Measurements from ENCODE around the gene SERPINA12. TPM values are rescaled to one million over a fixed set of nuclear protein-coding genes. Genes with fewer than 3 reads are reported as not detected.
A peak's percentile ranks its signal among the peaks of the same experiment; 100 is the strongest.

Gene SERPINA12
- total and polyA plus RNA-seq, 4 donors = 0.28 TPM; not detected in 3

GRCh38 chr14:94448071-94448808 lies 61.0 kb downstream of the SERPINA12 start:
- WGBS = 60% methylated on average over 14 of the region's 14 CpGs

GRCh38 chr14:94447206-94447605 lies 62.1 kb downstream of the SERPINA12 start:
- no peak for DNase-seq (ENCODE audit: low spot score)
- 59% methylated on average over 3 of the region's 3 CpGs for WGBS
- Histone ChIP-seq H3K9me3 (ENCODE audit: control insufficient read depth in 4 of 4, low read length in 3 of 4) (no peaks in the 10 kb centered on the region), H3K27me3 (ENCODE audit: control insufficient read depth in 4 of 4, insufficient read depth in 4 of 4, low read length in 3 of 4) (no peaks in the 10 kb centered on the region), H3K36me3 (ENCODE audit: control insufficient read depth in 4 of 4, insufficient read depth in 3 of 4, low read depth in 1 of 4, low read length in 3 of 4) (peaks cover 0 to 29% (median 13%) of the 10 kb centered on the region in 4 donors), H3K27ac (ENCODE audit: low read depth in 1 of 2, low read length in 2 of 2) (no peak overlapping the region), H3K4me1 (ENCODE audit: control insufficient read depth in 4 of 4, insufficient read depth in 4 of 4, low read length in 3 of 4) (peaks cover 4 to 49% (median 34%) of the 10 kb centered on the region in 4 donors), H3K9ac (ENCODE audit: low read depth in 1 of 2, low read length in 2 of 2) (no peak overlapping the region), H3K4me3 (ENCODE audit: low read depth in 1 of 3, low read length in 3 of 3) (no peak overlapping the region)
- no peak for TF ChIP-seq REST (IDR thresholded peaks at IDR 0.05)
- TF ChIP-seq HNF4A (conservative IDR thresholded peaks at IDR 0.05) = no peak
- no peak for TF ChIP-seq EGR1 (IDR thresholded peaks at IDR 0.05; ENCODE audit: low read depth in 2 of 2)
- TF ChIP-seq YY1 (IDR thresholded peaks at IDR 0.05) = no peak
- no peak for TF ChIP-seq FOXA2 (IDR thresholded peaks at IDR 0.05)
- no peak for TF ChIP-seq RAD21 (IDR thresholded peaks at IDR 0.05)
- no peak for TF ChIP-seq HNF4G (IDR thresholded peaks at IDR 0.05)
- no peak for TF ChIP-seq ZBTB33 (IDR thresholded peaks at IDR 0.05)
- no peak for TF ChIP-seq CTCF (IDR thresholded peaks at IDR 0.05; ENCODE audit: low read depth, low read length, missing input control)
- no peak for TF ChIP-seq JUND (IDR thresholded peaks at IDR 0.05)
- no peak for TF ChIP-seq TAF1 (conservative IDR thresholded peaks at IDR 0.05)
- no peak for TF ChIP-seq RXRA (IDR thresholded peaks at IDR 0.05)
- no peak for TF ChIP-seq NR2F2 (IDR thresholded peaks at IDR 0.05)
- TF ChIP-seq GABPA (IDR thresholded peaks at IDR 0.05 in 1 of 2, conservative IDR thresholded peaks at IDR 0.05 in 1 of 2) = no peak

More at GRCh38 chr14:94448071-94448808, 61.0 kb downstream of the SERPINA12 start:
- Histone ChIP-seq H3K27me3 (ENCODE audit: control insufficient read depth in 4 of 4, insufficient read depth in 4 of 4, low read length in 3 of 4) (no peaks in the 10 kb centered on the region), H3K4me3 (ENCODE audit: low read depth in 1 of 3, low read length in 3 of 3) (peak overlapping the region in 1 of 3 donors; percentile 11), H3K4me1 (ENCODE audit: control insufficient read depth in 4 of 4, insufficient read depth in 4 of 4, low read length in 3 of 4) (peaks cover 4 to 49% (median 34%) of the 10 kb centered on the region in 4 donors), H3K27ac (ENCODE audit: low read depth in 1 of 2, low read length in 2 of 2) (peak overlapping the region; percentile 32 to 49), H3K9me3 (ENCODE audit: control insufficient read depth in 4 of 4, low read length in 3 of 4) (no peaks in the 10 kb centered on the region), H3K9ac (ENCODE audit: low read depth in 1 of 2, low read length in 2 of 2) (no peak overlapping the region), H3K36me3 (ENCODE audit: control insufficient read depth in 4 of 4, insufficient read depth in 3 of 4, low read depth in 1 of 4, low read length in 3 of 4) (peaks cover 0 to 20% (median 7%) of the 10 kb centered on the region in 4 donors)
- no peak for DNase-seq (ENCODE audit: low spot score)
- TF ChIP-seq FOXA1 (IDR thresholded peaks at IDR 0.05) (no peak), HNF4A (conservative IDR thresholded peaks at IDR 0.05) (peak; percentile 31 to 36), RXRA (IDR thresholded peaks at IDR 0.05) (peak; percentile 42 to 44)
